HG03196 (cell line): Measurements from ENCODE around the gene B3GALNT2.
"Not testable (repeated sequence)": the region's sequence is repeated elsewhere in the genome, so short reads cannot be mapped to it uniquely, and the experiment has no call there.

Experiments used
- ATAC-seq: cut with Tn5 transposase; IDR thresholded peaks from one replicate; pipeline ENCODE4 v1.9.1; 2021; ENCODE audit not compliant: unreplicated experiment

B3GALNT2 gene

GRCh38 chr1:235504494-235505222 lies 406 bp upstream of the B3GALNT2 start:
- ATAC-seq = peak; percentile 83

- ATAC-seq = peak; percentile 11
Observed at GRCh38 chr1:235503403-235504121, 690 bp downstream of the B3GALNT2 start.

- no peak for ATAC-seq
Observed at GRCh38 chr1:235502601-235503402, 1.4 kb downstream of the B3GALNT2 start.

DNA sequence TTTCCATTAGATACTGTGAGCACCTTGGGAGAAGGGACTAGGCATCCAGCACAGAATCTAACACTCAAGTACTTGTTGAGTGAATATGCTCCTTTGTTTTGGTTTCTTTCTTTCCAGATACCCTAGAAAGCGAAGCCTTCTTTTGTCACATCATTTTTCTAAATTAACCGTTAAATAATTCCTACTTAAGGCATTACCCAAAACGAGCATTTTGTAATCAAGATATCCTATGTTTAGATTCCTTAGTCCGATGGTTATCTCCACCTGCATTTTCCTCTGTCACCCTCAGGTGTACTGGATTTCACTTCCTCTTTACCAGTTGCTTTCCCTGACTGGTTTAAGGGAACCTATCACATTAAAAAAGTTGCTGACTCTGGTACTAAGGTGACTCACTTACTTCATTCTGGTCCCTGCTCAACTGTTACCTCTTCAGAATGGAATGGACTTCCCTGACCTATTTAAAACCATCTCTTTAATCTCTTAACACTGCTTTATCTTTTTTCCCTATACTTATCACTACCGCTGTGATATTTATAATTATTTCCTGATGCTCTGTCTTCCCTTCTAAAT lies 3.2 kb downstream of the B3GALNT2 start:
- ATAC-seq = no peak

- ATAC-seq = no peak
Observed at GRCh38 chr1:235495551-235495950, 8.7 kb downstream of the B3GALNT2 start.

DNA sequence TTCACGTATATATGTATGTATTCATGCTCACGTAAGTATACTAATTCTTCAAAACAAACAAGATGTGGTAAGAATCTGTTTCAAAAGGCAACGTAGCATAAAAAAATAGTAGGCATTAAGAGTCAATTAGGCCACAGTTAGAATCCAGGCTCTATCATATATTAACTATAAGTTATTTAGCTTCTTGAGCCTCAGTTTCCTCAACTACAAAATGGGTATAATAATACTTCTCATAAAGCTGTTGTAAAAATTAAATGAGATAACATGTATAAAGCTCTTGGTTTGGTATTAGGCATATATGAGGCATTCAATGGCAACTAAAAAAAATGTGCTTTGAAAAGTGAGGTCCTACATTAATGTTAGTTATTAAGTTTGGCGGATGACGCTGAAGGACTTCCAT lies 9.2 kb downstream of the B3GALNT2 start:
- no peak for ATAC-seq

DNA sequence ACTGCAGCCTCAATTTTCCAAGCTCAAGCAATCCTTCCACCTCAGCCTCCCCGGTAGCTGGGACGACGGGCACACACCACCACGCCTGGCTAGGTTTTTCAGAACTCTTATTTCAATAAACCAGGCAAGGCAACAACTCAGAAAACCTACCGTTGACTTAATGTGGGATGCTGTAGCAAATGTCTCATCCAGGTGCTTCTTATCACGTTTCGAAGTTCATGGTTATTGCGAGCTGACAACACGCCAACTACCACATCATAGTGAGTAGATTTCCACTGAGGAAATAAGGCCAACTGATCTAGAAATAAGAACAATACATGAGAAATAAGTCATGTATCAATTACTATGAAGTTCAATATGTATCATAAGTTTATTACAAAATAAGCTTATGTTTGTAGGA lies 9.7 kb downstream of the B3GALNT2 start:
- ATAC-seq = no peak

DNA sequence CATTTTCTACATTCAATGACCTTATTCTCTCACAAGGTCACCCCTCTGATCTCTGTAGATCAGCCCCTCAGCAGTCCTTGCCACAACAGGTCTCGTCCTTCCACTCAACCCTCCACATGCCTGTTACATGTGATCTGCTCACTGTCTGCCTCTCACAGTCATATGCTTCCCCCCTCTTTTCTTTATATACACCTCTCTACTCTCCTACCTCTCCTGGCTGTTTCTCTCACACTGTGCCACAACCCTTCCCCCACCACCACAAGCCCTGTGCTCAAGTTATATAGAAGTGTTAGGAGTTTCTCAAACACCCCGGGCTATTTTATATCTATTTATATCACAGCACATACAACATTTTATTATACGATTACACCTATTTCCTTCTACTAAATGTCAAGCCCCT lies 12.6 kb downstream of the B3GALNT2 start:
- no peak for ATAC-seq

- ATAC-seq = no peak
Observed at GRCh38 chr1:235486321-235486720, 17.9 kb downstream of the B3GALNT2 start.

GRCh38 chr1:235485558-235485957 lies 18.7 kb downstream of the B3GALNT2 start:
- ATAC-seq = no peak

DNA sequence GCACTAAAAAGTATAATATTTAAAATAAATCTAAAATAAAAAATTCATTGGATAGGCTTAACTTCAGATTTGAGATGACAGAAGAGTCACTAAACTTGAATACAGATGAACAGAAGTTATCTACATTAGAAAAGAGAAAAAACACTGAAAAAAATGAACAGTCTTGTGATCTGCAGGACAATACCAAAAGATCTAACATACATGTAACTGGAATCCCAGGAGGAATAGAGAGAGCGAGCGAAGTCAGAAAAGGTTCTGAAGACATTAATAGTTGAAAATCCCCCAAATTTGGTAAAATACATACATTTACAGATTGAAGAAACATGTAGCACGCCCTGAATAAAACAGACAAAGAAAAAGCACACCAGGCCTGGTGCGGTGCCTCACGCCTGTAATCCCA lies 21.2 kb downstream of the B3GALNT2 start:
- ATAC-seq = no peak

DNA sequence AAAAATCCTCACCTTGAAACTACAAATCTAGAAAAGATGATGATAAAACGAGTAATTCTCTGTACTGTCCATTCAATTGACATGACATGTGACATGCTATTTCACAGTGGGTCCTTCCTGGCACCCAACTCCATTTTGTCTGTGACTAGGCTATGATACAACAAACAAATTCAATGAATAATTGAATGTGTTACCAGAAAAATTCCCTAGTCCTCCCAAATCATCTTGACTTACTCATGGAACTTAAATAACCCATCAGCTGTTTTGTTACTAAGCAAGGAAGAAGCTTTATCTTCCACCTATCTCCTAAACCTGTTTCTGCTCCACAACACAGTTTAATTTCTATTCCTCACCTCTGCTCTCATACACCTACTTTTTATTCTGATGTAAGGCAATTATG lies 30.4 kb downstream of the B3GALNT2 start:
- no peak for ATAC-seq

DNA sequence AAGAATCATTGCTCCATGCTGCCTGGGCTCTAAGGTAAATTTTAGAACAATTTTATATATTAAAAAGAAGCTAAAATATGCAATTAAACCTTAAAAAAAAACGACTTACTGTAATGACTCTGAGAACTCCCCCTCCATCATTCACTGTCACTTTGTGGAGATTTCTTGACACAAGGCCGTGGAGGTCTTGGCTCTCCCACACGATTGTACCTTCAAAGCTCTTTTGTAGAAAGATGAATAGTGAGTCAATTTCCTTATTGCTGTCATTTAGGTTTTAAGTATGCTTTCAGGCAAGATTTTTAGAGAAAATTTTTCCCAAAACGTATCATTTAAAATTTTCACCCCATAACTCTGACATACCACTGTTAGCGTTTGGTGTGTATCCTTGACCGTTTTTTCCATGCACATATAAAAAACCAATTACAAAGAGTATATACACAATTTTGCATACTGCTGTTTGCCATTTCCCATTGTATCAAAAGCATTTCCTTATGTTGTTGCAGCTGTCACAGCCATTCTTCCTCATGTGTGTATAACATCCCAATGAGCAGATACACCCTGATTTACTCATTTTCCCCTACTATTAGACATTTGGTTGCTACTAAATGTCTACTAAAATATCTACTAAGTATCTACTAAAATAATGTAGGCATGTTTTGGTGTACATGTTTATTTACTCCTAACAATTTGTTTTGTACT lies 33.4 kb downstream of the B3GALNT2 start:
- no peak for ATAC-seq

DNA sequence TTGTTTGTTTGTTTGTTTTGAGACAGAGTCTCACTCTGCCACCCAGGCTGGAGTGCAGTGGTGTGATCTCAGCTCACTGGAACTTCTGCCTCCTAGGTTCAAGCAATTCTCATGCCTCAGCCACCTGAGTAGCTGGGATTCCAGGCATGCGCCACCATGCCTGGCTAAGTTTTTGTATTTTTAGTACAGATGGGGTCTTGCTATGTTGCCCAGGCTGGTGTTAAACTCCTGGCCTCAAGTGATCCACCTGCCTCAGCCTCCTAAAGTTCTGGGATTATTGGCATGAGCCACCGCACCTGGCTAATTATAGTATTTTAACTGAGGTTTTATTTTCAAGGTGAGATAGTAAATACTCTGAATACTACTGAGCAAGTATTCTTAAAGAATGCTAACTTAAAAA lies 34.4 kb downstream of the B3GALNT2 start:
- ATAC-seq = not testable (repeated sequence)

GRCh38 chr1:235468970-235469369 lies 35.3 kb downstream of the B3GALNT2 start:
- ATAC-seq = no peak

DNA sequence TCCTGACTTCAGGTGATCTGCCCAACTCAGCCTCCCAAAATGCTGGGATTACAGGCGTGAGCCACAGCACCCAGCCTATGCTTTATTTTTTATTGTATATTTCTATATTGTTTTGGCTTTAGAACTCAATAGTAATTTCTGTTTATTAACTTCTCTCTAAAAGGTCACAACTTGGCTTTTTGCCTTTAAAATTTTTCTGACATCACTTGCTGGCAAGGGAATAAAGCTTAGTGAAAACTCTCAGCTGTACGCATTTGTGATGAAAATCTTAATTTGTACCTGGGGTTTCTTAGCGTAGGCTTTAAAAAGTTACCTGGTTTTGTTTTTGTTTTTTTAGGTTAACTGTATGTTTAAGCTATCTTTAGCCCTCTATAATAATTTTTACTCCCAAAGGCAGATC lies 36.2 kb downstream of the B3GALNT2 start:
- no peak for ATAC-seq

DNA sequence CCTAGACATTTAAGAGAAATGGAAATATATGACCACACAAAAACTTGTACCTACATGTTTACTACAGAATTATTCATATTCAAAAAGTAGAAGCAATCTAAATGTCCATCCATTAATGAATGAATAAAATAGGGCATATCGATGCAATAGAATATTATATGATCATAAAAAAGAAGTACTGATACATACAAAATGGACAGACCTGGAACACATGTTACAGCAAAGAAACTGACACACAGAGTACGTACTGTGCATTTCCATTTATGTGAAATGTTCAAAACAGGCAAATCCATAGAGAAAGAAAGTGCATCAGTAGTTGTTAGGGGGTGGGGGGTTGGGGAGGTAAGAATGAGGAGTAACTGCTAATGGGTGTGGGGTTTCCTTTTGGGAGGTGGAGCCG lies 39.2 kb downstream of the B3GALNT2 start:
- no peak for ATAC-seq

DNA sequence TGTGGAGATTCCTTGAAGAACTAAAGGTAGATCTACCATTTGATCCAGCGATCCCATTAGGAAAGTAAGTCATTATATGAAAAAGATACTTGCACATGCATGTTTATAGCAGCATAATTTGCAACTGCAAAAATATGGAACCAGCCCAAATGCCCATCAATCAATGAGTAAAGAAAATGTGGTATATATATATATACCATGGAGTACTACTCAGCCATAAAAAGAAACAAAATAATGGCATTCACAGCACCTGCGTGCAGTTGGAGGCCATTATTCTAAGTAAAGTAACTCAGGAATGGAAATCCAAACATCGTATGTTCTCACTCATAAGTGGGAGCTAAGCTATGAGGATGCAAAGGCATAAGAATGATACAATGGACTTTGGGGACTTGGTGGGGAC lies 41.4 kb downstream of the B3GALNT2 start:
- not testable (repeated sequence) for ATAC-seq

- ATAC-seq = no peak
Observed at GRCh38 chr1:235461954-235462353, 42.3 kb downstream of the B3GALNT2 start.

DNA sequence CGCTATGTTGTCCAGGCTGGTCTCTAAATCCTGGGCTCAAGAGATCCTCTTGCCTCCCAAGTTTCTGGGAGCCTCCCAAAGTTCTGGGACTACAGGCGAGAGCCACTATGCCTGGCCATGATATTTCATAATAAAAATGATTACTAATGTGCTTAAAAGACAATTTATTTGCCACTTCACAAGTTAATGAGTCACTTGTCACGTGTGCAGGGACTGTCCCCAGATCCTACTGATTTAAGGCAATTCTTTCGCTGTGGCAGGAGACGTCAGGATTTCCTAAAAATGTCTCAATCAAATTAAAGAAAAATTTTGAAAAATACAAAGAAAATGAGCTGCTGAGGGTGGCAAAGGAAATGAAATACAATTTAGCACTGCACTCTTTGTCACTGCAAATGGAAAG lies 43.5 kb downstream of the B3GALNT2 start:
- ATAC-seq = no peak

DNA sequence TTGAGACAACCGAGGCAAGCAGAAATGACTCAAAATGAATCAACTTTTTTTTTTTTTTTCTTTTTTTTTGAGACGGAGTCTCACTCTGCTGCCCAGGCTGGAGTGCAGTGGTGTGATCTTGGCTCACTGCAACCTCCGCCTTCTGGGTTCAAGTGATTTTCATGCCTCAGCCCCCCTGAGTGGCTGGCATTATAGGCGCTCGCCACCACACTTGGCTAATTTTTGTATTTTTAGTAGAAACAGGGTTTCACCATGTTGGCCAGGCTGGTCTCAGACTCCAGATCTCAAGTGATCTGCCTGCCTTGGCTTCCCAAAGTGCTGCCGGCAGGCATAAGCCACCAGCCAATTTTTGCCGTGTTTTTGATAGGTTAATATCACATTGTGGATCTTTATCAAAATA lies 46.4 kb downstream of the B3GALNT2 start:
- ATAC-seq = not testable (repeated sequence)
